Rectal smooth muscle tissue (tissue), 1 donor: ENCODE measurements around the gene PABPC3.

ENCODE experiments used
- H3K27ac ChIP-seq: one replicate; pipeline ENCODE4 v1.7.0; 2013; ENCODE audit warnings: low read depth, low read length, inconsistent platforms
- H3K27me3 ChIP-seq: one replicate; pipeline ENCODE4 v1.7.0; 2013; ENCODE audit warnings: low read length; ENCODE audit not compliant: control insufficient read depth, insufficient read depth
- H3K36me3 ChIP-seq: one replicate; pipeline ENCODE4 v1.7.0; 2013; ENCODE audit warnings: low read length; ENCODE audit not compliant: control insufficient read depth, insufficient read depth
- H3K4me1 ChIP-seq: one replicate; pipeline ENCODE4 v1.7.0; 2013; ENCODE audit warnings: low read length; ENCODE audit not compliant: control insufficient read depth, insufficient read depth
- H3K4me3 ChIP-seq: one replicate; pipeline ENCODE4 v1.7.0; 2013; ENCODE audit warnings: low read length
- H3K9ac ChIP-seq: one replicate; pipeline ENCODE4 v1.7.0; 2013; ENCODE audit warnings: low read length

Gene PABPC3

DNA sequence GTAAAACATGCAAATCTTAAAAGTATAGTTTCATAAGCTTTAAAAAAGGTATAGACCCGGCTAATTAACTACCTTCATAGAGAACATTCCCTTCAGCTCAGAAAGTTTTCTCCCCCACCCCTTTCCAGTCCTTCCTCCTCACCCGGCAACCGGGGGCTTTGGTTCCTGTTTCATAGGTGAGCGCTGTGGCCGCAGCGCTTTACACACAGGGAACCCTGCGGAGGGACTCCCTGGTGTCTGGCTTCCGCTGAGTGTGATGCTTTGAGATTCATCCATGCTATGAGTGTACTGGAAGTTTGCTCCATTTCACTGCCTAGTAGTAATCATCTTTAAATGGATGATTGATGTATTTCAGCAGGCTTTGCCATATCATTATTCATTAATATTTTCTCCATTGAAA is 26.0 kb upstream of the PABPC3 start:
- H3K4me3 ChIP-seq: no peak overlapping the region
- H3K36me3 ChIP-seq: no peaks in the 10 kb centered on the region
- H3K27me3 ChIP-seq: no peaks in the 10 kb centered on the region
- no peak overlapping the region for H3K9ac ChIP-seq
- H3K4me1 ChIP-seq: no peaks in the 10 kb centered on the region
- H3K27ac ChIP-seq: no peak overlapping the region

DNA sequence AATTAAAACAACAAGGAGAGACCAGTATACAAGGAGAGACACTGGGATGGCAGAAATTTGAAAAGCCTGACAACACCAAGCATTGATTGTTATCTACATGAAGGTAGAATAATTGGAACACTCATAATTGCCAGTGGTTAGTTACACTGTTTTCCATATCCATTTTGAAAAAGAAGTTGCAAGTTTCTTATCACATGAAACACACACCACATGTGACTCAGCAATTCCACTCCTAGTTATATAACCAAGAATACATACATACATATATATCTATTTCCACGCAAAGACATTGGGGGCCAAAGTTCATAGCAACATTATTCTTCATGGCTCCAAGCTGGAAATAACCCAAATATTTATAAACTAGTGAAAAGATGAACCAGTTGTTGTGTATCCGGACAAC is 15.2 kb upstream of the PABPC3 start:
- Histone ChIP-seq H3K9ac (no peak overlapping the region), H3K4me1 (no peaks in the 10 kb centered on the region), H3K27me3 (no peaks in the 10 kb centered on the region), H3K27ac (no peak overlapping the region), H3K4me3 (no peak overlapping the region), H3K36me3 (no peaks in the 10 kb centered on the region)

DNA sequence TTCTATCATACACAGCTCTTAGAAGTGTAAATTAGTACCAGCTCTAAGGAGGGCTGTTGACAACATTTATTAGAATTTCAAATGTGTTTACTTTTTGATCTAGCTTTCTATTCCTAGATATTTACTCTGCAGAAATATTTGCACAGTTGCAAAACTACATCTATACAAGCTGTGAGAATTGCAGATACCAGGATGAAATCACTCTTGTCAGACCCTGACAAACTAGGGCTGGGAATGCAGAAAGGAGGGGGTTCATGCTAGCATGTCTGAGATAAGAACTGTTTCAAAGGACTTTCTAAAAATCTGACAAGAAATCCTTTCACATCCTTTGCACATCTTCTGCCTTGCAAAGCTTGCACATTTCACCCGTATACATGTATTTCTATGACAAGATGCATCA is 11.8 kb upstream of the PABPC3 start:
- H3K9ac ChIP-seq: no peak overlapping the region
- H3K27ac ChIP-seq: no peak overlapping the region
- H3K27me3 ChIP-seq: no peaks in the 10 kb centered on the region
- H3K36me3 ChIP-seq: no peaks in the 10 kb centered on the region
- H3K4me3 ChIP-seq: no peak overlapping the region
- H3K4me1 ChIP-seq: no peaks in the 10 kb centered on the region

DNA sequence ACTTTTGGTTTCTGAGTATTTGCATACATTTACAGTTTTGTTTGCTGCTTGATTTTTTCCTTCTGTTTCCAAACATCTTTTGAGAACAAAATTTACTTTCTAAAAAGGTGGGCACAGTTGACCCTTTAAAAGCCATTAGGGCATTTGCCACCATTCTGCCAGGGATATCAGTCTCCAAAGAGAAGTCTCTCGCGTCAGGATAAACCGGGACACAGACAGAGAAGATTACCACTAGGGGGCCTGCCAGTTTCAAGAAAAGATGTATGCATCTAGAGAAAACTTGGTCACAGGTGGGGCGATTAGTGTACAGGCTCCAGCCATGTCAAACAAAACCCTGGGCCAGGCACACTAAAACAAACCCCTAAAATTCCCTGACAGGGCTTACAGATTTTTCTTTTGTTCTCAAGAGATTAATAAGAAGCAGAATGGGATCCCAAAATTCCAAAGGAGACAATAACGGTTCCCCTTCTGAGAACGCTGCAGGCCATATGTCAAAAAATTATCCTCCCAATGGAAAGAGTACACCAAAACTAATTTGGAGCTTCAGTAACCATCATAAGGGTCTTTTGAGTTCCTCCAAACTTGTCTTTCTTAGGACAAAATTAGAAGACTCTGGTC is 10.7 kb upstream of the PABPC3 start:
- H3K27me3 ChIP-seq: no peaks in the 10 kb centered on the region
- no peak overlapping the region for H3K27ac ChIP-seq
- no peaks in the 10 kb centered on the region for H3K36me3 ChIP-seq
- H3K4me3 ChIP-seq: no peak overlapping the region
- no peaks in the 10 kb centered on the region for H3K4me1 ChIP-seq
- H3K9ac ChIP-seq: no peak overlapping the region

DNA sequence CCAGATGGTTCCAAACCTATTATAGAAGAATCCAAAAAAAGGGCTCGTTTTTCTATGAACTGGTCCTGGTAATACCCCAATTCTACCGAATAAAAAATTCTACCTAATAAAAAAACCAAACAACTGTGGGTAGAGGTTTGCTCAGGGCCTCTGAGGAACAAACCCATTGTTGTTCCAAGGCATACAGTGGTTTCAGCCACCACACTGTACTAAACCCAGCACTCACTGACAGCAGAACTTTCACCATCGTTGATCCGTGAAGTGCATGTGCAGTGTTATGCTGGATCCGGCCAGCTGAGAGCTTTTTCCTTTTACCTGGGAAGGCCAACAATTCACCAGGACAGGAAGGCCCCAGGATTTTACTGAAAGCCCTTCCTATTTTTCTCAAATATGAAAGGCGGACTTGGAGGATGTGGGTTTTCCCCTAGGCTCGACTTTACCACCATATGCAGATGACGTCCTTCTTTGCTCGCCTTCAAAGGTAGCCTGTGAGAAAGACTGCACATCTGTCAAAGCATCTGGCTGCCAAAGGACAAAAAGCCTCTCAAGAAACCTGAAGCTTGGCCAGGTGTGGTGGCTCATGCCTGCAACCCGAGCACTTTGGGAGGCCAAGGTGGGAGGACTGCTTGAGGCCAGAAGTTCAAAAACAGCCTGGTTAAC is 7.2 kb upstream of the PABPC3 start:
- Histone ChIP-seq H3K4me3 (no peak overlapping the region), H3K36me3 (no peaks in the 10 kb centered on the region), H3K4me1 (no peaks in the 10 kb centered on the region), H3K9ac (no peak overlapping the region), H3K27me3 (no peaks in the 10 kb centered on the region), H3K27ac (no peak overlapping the region)

DNA sequence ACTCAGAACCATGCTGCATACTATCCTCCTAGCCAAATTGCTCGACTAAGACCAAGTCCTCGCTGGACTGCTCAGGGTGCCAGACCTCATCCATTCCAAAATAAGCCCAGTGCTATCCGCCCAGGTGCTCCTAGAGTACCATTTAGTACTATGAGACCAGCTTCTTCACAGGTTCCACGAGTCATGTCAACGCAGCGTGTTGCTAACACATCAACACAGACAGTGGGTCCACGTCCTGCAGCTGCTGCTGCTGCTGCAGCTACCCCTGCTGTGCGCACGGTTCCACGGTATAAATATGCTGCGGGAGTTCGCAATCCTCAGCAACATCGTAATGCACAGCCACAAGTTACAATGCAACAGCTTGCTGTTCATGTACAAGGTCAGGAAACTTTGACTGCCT is 1.5 kb downstream of the PABPC3 start:
- Histone ChIP-seq H3K4me3 (no peak overlapping the region), H3K4me1 (no peaks in the 10 kb centered on the region), H3K27ac (no peak overlapping the region), H3K9ac (no peak overlapping the region), H3K27me3 (no peaks in the 10 kb centered on the region), H3K36me3 (no peaks in the 10 kb centered on the region)

DNA sequence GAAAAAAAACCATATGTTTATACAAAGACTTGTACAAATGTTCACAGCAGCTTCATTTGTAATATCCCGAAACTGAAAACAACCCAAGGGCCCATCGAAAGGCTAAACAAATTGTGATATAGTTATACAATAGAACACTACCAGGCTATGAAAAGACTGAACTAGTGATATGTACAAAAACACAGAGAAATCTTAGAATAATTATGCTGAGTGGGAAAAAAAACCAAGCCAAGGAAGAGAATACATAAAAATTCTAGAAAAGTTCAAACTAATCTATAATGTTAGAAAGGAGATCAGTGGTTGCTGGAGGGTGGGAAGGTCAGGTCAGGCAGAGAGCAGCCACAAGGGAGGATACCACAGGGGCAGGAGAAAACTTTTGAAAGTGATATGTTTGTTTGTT is 7.8 kb downstream of the PABPC3 start:
- Histone ChIP-seq H3K36me3 (no peaks in the 10 kb centered on the region), H3K4me1 (no peaks in the 10 kb centered on the region), H3K27me3 (no peaks in the 10 kb centered on the region), H3K9ac (no peak overlapping the region), H3K4me3 (no peak overlapping the region), H3K27ac (no peak overlapping the region)

DNA sequence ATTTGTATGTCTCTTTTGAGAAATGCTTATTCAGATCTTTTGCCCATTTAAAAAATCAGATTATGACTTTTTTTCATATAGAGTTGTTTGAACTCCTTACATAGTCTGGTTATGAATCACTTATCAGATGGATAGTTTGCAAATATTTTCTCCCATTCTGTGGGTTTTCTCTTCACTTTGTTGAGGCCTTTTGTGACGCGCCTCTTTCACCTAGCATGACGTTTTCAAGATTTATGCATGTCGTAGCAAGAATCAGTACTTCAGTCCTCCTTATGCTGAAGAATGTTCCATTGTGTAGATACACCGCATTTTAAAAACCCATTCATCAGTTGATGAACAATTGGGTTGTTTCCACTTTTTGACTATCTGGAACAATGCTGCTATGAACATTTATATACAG is 13.4 kb downstream of the PABPC3 start:
- no peaks in the 10 kb centered on the region for H3K36me3 ChIP-seq
- no peak overlapping the region for H3K9ac ChIP-seq
- H3K4me3 ChIP-seq: no peak overlapping the region
- no peaks in the 10 kb centered on the region for H3K4me1 ChIP-seq
- H3K27ac ChIP-seq: no peak overlapping the region
- no peaks in the 10 kb centered on the region for H3K27me3 ChIP-seq

DNA sequence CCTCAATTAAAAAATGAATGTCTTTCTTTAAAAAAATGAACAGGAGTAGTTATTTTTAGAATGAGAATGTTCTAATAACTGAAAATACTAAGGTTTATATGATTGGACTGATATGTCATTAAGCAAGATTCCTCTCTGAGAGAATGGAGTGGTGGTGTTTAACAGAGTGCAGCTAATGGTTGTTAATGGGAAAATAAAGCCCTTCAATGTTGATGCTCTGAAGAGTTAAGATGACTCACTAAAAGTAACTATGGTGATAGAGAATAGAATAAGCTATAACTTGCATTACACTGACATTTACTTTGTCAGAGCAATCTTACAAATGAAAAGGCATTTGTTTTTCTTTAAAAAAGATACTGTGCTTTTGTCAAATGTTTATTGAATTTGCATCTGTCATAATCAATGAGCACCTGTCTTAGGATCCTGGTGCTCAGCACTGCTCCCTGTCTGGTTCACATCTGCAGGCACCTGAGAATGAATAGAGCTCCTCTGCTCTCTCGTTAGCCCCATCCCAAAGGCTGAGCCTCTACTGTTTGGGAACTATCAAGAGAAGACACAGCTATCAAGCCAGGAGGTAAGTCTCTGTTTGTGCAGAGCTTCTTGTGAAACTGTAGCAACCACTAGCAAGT is 15.1 kb downstream of the PABPC3 start:
- Histone ChIP-seq H3K4me3 (no peak overlapping the region), H3K36me3 (no peaks in the 10 kb centered on the region), H3K27me3 (no peaks in the 10 kb centered on the region), H3K4me1 (no peaks in the 10 kb centered on the region), H3K9ac (no peak overlapping the region), H3K27ac (no peak overlapping the region)

DNA sequence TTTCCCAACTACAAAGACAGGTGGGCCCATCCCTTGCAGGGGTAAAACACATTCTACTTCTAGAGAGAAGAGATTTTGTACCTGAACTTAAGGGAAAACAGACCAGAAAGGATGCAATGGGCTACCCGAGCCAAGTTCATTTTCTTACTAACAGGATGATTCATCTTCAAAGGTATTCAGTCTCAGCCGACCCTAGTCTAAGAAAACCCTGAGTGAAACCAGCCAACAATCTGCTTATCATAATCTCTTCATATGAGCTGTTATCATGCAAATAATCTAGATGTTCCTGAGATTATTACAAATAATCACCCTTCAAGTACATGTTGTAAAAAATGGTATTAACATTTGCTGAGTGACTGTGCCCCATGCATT is 15.6 kb downstream of the PABPC3 start:
- Histone ChIP-seq H3K36me3 (no peaks in the 10 kb centered on the region), H3K27ac (no peak overlapping the region), H3K27me3 (no peaks in the 10 kb centered on the region), H3K4me3 (no peak overlapping the region), H3K4me1 (no peaks in the 10 kb centered on the region), H3K9ac (no peak overlapping the region)

DNA sequence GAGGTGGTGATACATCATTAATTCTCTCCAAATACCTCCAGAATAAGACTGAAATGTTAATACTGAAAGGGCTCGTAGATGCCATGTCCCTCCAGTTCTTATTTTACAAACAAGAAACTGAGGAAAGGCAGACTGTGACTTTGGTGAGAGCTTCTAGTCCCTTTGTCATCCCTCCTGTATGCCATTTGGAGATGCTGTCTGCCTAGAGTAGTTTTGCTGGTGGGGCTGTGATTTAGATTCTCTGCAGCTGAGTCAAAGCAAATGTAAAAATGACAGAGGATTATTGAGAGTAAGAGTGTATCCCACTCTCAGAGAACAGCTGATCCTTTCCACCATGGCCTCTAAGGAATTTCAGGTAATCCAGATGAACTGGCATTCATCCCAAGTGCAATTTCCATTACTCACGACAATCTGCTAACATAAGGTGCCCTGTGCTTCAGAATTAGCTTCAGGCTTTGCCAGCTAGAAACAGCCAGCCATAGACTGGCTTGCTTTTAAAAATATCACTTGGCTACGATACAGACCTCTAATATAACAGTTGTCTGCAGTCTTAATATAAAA is 16.8 kb downstream of the PABPC3 start:
- Histone ChIP-seq H3K36me3 (no peaks in the 10 kb centered on the region), H3K4me1 (no peaks in the 10 kb centered on the region), H3K27me3 (no peaks in the 10 kb centered on the region), H3K27ac (no peak overlapping the region), H3K9ac (no peak overlapping the region), H3K4me3 (no peak overlapping the region)

DNA sequence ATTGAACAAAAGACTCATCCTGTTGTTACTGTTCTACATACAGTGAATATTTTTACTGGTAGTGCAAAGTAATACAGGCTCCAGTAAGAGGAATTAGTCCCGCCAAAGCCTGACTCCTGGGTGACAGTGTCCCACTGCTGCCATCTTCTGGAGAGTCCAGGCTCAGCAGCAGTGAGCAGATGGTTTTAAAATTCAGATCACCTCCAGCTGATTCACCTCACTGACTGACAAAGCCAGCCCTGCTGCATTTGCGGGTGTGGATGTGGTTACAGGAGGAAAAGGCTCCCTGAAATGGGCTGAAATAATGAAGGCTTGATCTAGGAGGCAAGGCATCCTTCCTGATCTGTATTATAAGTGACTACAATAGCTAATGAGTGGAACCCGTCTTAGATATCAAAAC is 18.3 kb downstream of the PABPC3 start:
- no peak overlapping the region for H3K27ac ChIP-seq
- no peaks in the 10 kb centered on the region for H3K27me3 ChIP-seq
- no peak overlapping the region for H3K9ac ChIP-seq
- no peak overlapping the region for H3K4me3 ChIP-seq
- no peaks in the 10 kb centered on the region for H3K4me1 ChIP-seq
- H3K36me3 ChIP-seq: no peaks in the 10 kb centered on the region

DNA sequence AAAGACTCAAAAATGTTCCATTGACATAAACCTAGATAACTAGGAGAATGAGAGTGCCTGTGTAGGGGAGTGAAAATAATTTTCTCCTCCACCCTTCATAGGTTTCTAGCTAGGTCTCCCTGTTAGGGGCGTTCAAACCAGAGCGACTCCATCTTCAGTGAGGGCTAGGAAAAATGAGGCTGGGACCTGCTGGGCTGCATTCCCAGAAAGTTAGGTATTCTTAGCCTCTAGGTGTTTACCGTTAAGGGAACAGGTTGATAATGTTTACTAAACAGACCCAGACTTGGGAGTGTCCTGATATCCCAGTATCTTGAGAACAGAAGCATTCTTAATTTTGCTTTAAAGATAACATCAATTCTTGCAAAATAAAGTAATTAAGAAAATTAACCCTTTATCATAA is 20.1 kb downstream of the PABPC3 start:
- H3K27me3 ChIP-seq: no peaks in the 10 kb centered on the region
- H3K27ac ChIP-seq: no peak overlapping the region
- no peak overlapping the region for H3K9ac ChIP-seq
- no peaks in the 10 kb centered on the region for H3K4me1 ChIP-seq
- H3K36me3 ChIP-seq: no peaks in the 10 kb centered on the region
- no peak overlapping the region for H3K4me3 ChIP-seq
